H1 (cell line): ENCODE results near the gene CWC27. TPM values are rescaled to one million over a fixed set of nuclear protein-coding genes. Genes with fewer than 3 reads are reported as not detected.

ENCODE experiments used
- CTCF ChIA-PET: fragments of 300-600 bp; sonication (Branson Sonifier 250); formaldehyde crosslinking; loops from one replicate; lab custom pipeline; 2021; ENCODE audit not compliant: partially characterized antibody; lab: Charles Lee
- POLR2A ChIA-PET: fragments of 300-600 bp; sonication (Branson Sonifier 250); formaldehyde crosslinking; loops from one replicate; lab custom pipeline; 2021; ENCODE audit warnings: inconsistent platforms; ENCODE audit not compliant: partially characterized antibody; lab: Charles Lee
- DNase-seq, 2 experiments: peaks; one replicate each; pipeline versions ENCODE4 v3.0.0 to v3.0.0-alpha.2; 2010 to 2022; ENCODE audit warnings: low spot score in 2 of 2, low read depth in 1 of 2, mixed read lengths in 1 of 2
- FAIRE-seq: peaks from 2 replicates; lab custom pipeline; 2011; peaks lifted over from hg19 to GRCh38; lab: Jason Lieb, UNC
- H2AFZ ChIP-seq: 2 replicates; pipeline ENCODE4 v1.8.1; 2012; ENCODE audit warnings: low read length, inconsistent platforms
- H2AK5ac ChIP-seq: 2 replicates; pipeline ENCODE4 v1.6.1; 2013; ENCODE audit warnings: low read depth, low read length
- H2BK120ac ChIP-seq: replicated peaks from 2 replicates; pipeline ENCODE3; 2013; ENCODE audit warnings: low read depth, low read length, inconsistent platforms
- H2BK12ac ChIP-seq: 2 replicates; pipeline ENCODE4 v1.6.1; 2013; ENCODE audit warnings: low read depth, low read length
- H2BK15ac ChIP-seq: 2 replicates; pipeline ENCODE4 v1.6.1; 2013; ENCODE audit warnings: low read length
- H2BK20ac ChIP-seq: 2 replicates; pipeline ENCODE4 v1.6.1; 2013; ENCODE audit warnings: low read length
- H2BK5ac ChIP-seq: 2 replicates; pipeline ENCODE4 v1.6.1; 2013; ENCODE audit warnings: low read depth, low read length
- H3K14ac ChIP-seq: 2 replicates; pipeline ENCODE4 v1.6.1; 2013; ENCODE audit warnings: inconsistent platforms; ENCODE audit not compliant: insufficient read length
- H3K18ac ChIP-seq: 2 replicates; pipeline ENCODE4 v1.6.1; 2013; ENCODE audit warnings: low read length; ENCODE audit errors: extremely low read depth
- H3K23ac ChIP-seq: 2 replicates; pipeline ENCODE4 v1.6.1; 2013; ENCODE audit warnings: inconsistent platforms; ENCODE audit not compliant: insufficient read length
- H3K23me2 ChIP-seq: 2 replicates; pipeline ENCODE4 v1.6.1; 2013; ENCODE audit warnings: low read depth, low read length
- H3K27ac ChIP-seq: 2 replicates; pipeline ENCODE4 v1.6.1; 2011; ENCODE audit warnings: low read depth, low read length, inconsistent platforms
- H3K27me3 ChIP-seq, 4 experiments: replicated peaks in 1 of 4; 1 replicate in 1 of 4; 2 replicates in 3 of 4; pipeline versions ENCODE4 v1.6.1 to v1.8.1; 2011 to 2013; ENCODE audit warnings: low read length in 3 of 4, mild to moderate bottlenecking in 3 of 4, inconsistent platforms in 2 of 4, mixed read lengths in 2 of 4, moderate library complexity in 1 of 4; ENCODE audit not compliant: control insufficient read depth in 3 of 4, insufficient read depth in 3 of 4; ENCODE audit errors: extremely low read depth in 1 of 4
- H3K36me3 ChIP-seq, 4 experiments: 2 replicates each; pipeline versions ENCODE4 v1.6.1 to v1.8.1; 2011 to 2013; ENCODE audit warnings: mild to moderate bottlenecking in 4 of 4, low read length in 3 of 4, moderate library complexity in 2 of 4, control low read depth in 1 of 4, inconsistent platforms in 1 of 4; ENCODE audit not compliant: insufficient read depth in 4 of 4, control insufficient read depth in 2 of 4
- H3K4ac ChIP-seq: replicated peaks from 2 replicates; pipeline ENCODE3; 2013; ENCODE audit warnings: low read length, low read depth, mixed read lengths, inconsistent platforms; ENCODE audit not compliant: insufficient read length
- H3K4me1 ChIP-seq, 4 experiments: replicated peaks in 1 of 4; 1 replicate in 1 of 4; 2 replicates in 3 of 4; pipeline versions ENCODE4 v1.6.1 to v1.8.1; 2011 to 2013; ENCODE audit warnings: low read length in 3 of 4, inconsistent platforms in 2 of 4, mixed read lengths in 1 of 4; ENCODE audit not compliant: insufficient read depth in 4 of 4, control insufficient read depth in 3 of 4
- H3K4me2 ChIP-seq, 2 experiments: 2 replicates each; pipeline versions ENCODE4 v1.6.1 to v1.8.1; 2011 to 2013; ENCODE audit warnings: low read depth in 2 of 2, low read length in 2 of 2, control low read depth in 1 of 2, inconsistent platforms in 1 of 2, mild to moderate bottlenecking in 1 of 2; ENCODE audit not compliant: insufficient read depth in 1 of 2
- H3K4me3 ChIP-seq, 4 experiments: fragments of 200-600, 300-600 bp in 1 of 4; sonication (generic), shearing (Covaris generic), sonication (Bioruptor Twin) in 1 of 4; 2 replicates each; pipeline versions ENCODE4 v1.5.1 to v1.8.1; 2011 to 2016; ENCODE audit warnings: low read length in 4 of 4, low read depth in 3 of 4, control low read depth in 2 of 4, inconsistent platforms in 2 of 4, mild to moderate bottlenecking in 2 of 4, mixed read lengths in 1 of 4, moderate library complexity in 1 of 4; ENCODE audit not compliant: insufficient read depth in 2 of 4; ENCODE audit errors: extremely low read depth in 1 of 4
- H3K56ac ChIP-seq: replicated peaks from 2 replicates; pipeline ENCODE3; 2013; ENCODE audit warnings: low read depth, mild to moderate bottlenecking, mixed read lengths, low read length, inconsistent platforms; ENCODE audit not compliant: insufficient read length
- H3K79me1 ChIP-seq: 2 replicates; pipeline ENCODE4 v1.6.1; 2013; ENCODE audit warnings: low read depth, low read length, control low read depth
- H3K79me2 ChIP-seq, 2 experiments: 2 replicates each; pipeline versions ENCODE4 v1.6.1 to v1.8.1; 2012 to 2013; ENCODE audit warnings: low read length in 2 of 2, mild to moderate bottlenecking in 2 of 2, inconsistent platforms in 1 of 2; ENCODE audit not compliant: insufficient read depth in 2 of 2, control insufficient read depth in 1 of 2
- H3K9ac ChIP-seq, 4 experiments: replicated peaks in 1 of 4; 1 replicate in 1 of 4; 2 replicates in 3 of 4; pipeline versions ENCODE4 v1.6.1 to v1.8.1; 2011 to 2013; ENCODE audit warnings: low read depth in 3 of 4, low read length in 3 of 4, control low read depth in 2 of 4, mild to moderate bottlenecking in 2 of 4, moderate library complexity in 2 of 4, inconsistent platforms in 1 of 4; ENCODE audit errors: extremely low read depth in 1 of 4
- H3K9me3 ChIP-seq, 2 experiments: 2 replicates each; pipeline versions ENCODE4 v1.6.1 to v1.8.1; 2012 to 2013; ENCODE audit warnings: mild to moderate bottlenecking in 2 of 2, moderate library complexity in 2 of 2, control low read depth in 1 of 2, inconsistent platforms in 1 of 2, low read depth in 1 of 2, low read length in 1 of 2, mixed read lengths in 1 of 2; ENCODE audit not compliant: insufficient read depth in 2 of 2
- H4K20me1 ChIP-seq, 2 experiments: replicated peaks in 1 of 2; 2 replicates each; pipeline versions ENCODE3 to v1.8.1; 2011 to 2013; ENCODE audit warnings: inconsistent platforms in 2 of 2, low read length in 2 of 2, mild to moderate bottlenecking in 1 of 2; ENCODE audit not compliant: insufficient read depth in 2 of 2, control insufficient read depth in 1 of 2
- H4K5ac ChIP-seq: 2 replicates; pipeline ENCODE4 v1.6.1; 2013; ENCODE audit warnings: low read length, low read depth, mixed read lengths, inconsistent platforms; ENCODE audit not compliant: insufficient read length
- H4K8ac ChIP-seq: 2 replicates; pipeline ENCODE4 v1.8.0; 2013; ENCODE audit warnings: mild to moderate bottlenecking, moderate library complexity, low read length, inconsistent platforms; ENCODE audit not compliant: insufficient read depth; ENCODE audit errors: extremely low read depth
- H4K91ac ChIP-seq: replicated peaks from 2 replicates; pipeline ENCODE3; 2013; ENCODE audit warnings: low read length, mixed read lengths, inconsistent platforms; ENCODE audit not compliant: insufficient read length
- CBX5 ChIP-seq: fragments of 300-800, 300-1000 bp; sonication (generic); IDR thresholded peaks from 2 replicates; pipeline ENCODE4 v1.7.1; 2016; ENCODE audit warnings: antibody characterized with exemption, low read length, low read depth
- EGR1 ChIP-seq: IDR thresholded peaks from 2 replicates; pipeline ENCODE4 v1.6.1; 2011; ENCODE audit warnings: low read depth, low read length, borderline replicate concordance
- EZH2 ChIP-seq: fragments of 200-600 bp; sonication (generic); IDR thresholded peaks from 2 replicates; pipeline ENCODE4 v1.7.1; 2012; ENCODE audit warnings: low read depth, mild to moderate bottlenecking, moderate library complexity, low read length, inconsistent platforms; ENCODE audit not compliant: severe bottlenecking
- MAFK ChIP-seq: IDR thresholded peaks from 2 replicates; pipeline ENCODE4 v1.6.1; 2012; ENCODE audit warnings: low read depth, mild to moderate bottlenecking, improper control_type of control experiment, low read length
- NRF1 ChIP-seq: IDR thresholded peaks from 2 replicates; pipeline ENCODE4 v1.6.1; 2011; ENCODE audit warnings: mild to moderate bottlenecking, low read depth, low read length, improper control_type of control experiment
- PHF8 ChIP-seq: fragments of 200-600 bp; sonication (generic); conservative IDR thresholded peaks from 2 replicates; pipeline ENCODE4 v1.7.1; 2012; ENCODE audit warnings: low read depth, mild to moderate bottlenecking, inconsistent platforms, low read length, moderate library complexity
- POLR2A ChIP-seq, 2 experiments: IDR thresholded peaks; 1 replicate in 1 of 2; 2 replicates in 1 of 2; pipeline ENCODE4 v1.6.1; 2011; ENCODE audit warnings: low read depth in 2 of 2, low read length in 2 of 2, mild to moderate bottlenecking in 2 of 2; ENCODE audit errors: control extremely low read depth in 1 of 2
- RBBP5 ChIP-seq: IDR thresholded peaks from 2 replicates; pipeline ENCODE4 v1.7.1; 2012; ENCODE audit warnings: low read depth, mild to moderate bottlenecking, inconsistent platforms, low read length, moderate library complexity, borderline replicate concordance
- RFX5 ChIP-seq: IDR thresholded peaks from 2 replicates; pipeline ENCODE4 v1.6.1; 2011; ENCODE audit warnings: low read depth, low read length, improper control_type of control experiment, borderline replicate concordance
- SRF ChIP-seq: IDR thresholded peaks from 2 replicates; pipeline ENCODE4 v1.6.1; 2011; ENCODE audit warnings: mild to moderate bottlenecking, low read depth, low read length, moderate library complexity
- TAF7 ChIP-seq: optimal IDR thresholded peaks from 2 replicates; pipeline ENCODE3; 2011; ENCODE audit warnings: low read depth, mild to moderate bottlenecking, inconsistent platforms, low read length, moderate library complexity, borderline replicate concordance
- WGBS, 2 experiments: shearing (Covaris generic) in 1 of 2; methylation state at CpG; one replicate each; pipeline versions ENCODE4 v1.1.6 to v1.1.7; 2013 to 2015; ENCODE audit warnings: low lambda C conversion rate in 2 of 2, mixed read lengths in 2 of 2, inconsistent platforms in 1 of 2, low coverage in 1 of 2, missing lambda C conversion rate in 1 of 2; ENCODE audit not compliant: insufficient replicate concordance in 2 of 2, insufficient coverage in 1 of 2, insufficient read length in 1 of 2; ENCODE audit errors: extremely low coverage in 1 of 2, missing lambda C conversion rate in 1 of 2; 5-methylcytosine and 5-hydroxymethylcytosine counted together
- polyA plus RNA-seq, 7 experiments: library from polyadenylated mRNA; depleted of rRNA in 3 of 7; stranded (reverse) in 5 of 7; unstranded in 2 of 7; fragments of >200 nt in 5 of 7; fragments of 200-250 nt in 2 of 7; gene quantifications; 1 replicate in 5 of 7; 2 replicates in 1 of 7; 4 replicates in 1 of 7; pipeline versions ENCODE4 v1.2.1 to v1.2.3, GENCODE V29; 2011 to 2013; ENCODE audit warnings: missing spikeins in 2 of 7, mixed read lengths in 2 of 7
- total RNA-seq: library from RNA; stranded (reverse); fragmentation: NEBNext Ultra II Directional; extraction: Animal tissue kit (Norgen Biotek cat#: 25700); gene quantifications from 2 replicates; pipeline ENCODE4 v1.2.1, GENCODE V29; 2021
- TF ChIP-seq, protein P1 (sequence below): IDR thresholded peaks from 2 replicates; pipeline ENCODE4 v1.6.1; 2012; ENCODE audit warnings: inconsistent platforms
- TF ChIP-seq, protein P2 (sequence below): IDR thresholded peaks from 2 replicates; pipeline ENCODE4 v1.6.1; 2011; ENCODE audit warnings: low read depth, mild to moderate bottlenecking, low read length; ENCODE audit not compliant: insufficient read depth

The CWC27 gene
- total and polyA plus RNA-seq, 2 of the 8 experiments (the other 6 are each of a cell fraction or from before 2014, with no cell fraction given): 24.9 to 43.4 TPM

DNA sequence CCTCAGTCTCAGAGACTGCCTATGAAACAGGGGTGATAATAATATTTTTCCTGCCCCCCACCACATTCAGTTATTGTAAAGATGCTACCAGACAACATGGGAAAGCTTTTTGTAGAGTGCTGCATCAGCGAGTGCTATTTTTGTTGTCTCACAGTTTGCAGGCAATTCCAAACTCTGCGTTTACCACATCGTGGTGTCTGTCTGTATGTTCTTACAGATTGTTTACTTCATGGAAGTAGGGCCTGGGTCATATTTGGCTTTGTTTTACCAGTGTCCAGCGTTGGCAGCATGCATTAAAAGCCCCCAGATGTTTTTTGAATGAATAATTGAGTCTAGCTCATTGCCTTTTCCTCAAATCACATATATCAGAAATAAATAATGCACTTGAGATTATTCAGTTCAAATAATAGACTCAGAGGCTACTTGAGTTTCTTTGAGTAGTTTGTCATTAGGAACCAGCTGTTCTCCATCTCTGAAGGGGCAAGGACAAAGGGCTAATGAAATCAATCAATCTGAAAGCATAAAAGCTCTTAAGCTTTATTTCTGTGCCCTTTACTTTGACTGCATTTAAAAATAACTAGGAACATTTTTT is 243.7 kb downstream of the CWC27 start:
- Histone ChIP-seq H3K23me2 (no peaks in the 10 kb centered on the region), H3K56ac (no peak overlapping the region), H3K79me2 (no peaks in the 10 kb centered on the region), H3K23ac (no peak overlapping the region), H3K27ac (no peak overlapping the region), H3K27me3 (no peaks in the 10 kb centered on the region), H3K9me3 (no peaks in the 10 kb centered on the region), H3K18ac (no peak overlapping the region), H4K5ac (no peak overlapping the region), H2BK20ac (no peak overlapping the region), H3K14ac (no peak overlapping the region), H2BK12ac (no peak overlapping the region), H2BK15ac (no peak overlapping the region), H4K8ac (no peak overlapping the region), H3K4me3 (no peak overlapping the region), H2BK120ac (no peak overlapping the region), H2AFZ (no peak overlapping the region), H3K79me1 (no peaks in the 10 kb centered on the region), H4K91ac (no peak overlapping the region), H2AK5ac (no peak overlapping the region), H3K9ac (no peak overlapping the region), H4K20me1 (no peaks in the 10 kb centered on the region), H3K4me2 (no peak overlapping the region), H3K4me1 (no peaks in the 10 kb centered on the region), H2BK5ac (no peak overlapping the region), H3K36me3 (no peaks in the 10 kb centered on the region), H3K4ac (no peak overlapping the region)
- ChIA-PET CTCF (interaction anchor here (1.3 to 1.6 kb wide), 3 partner anchors 17 to 199 kb away, joined by 3 to 4 read pairs (median 3); no protein-coding TSS in a partner anchor), POLR2A (no interaction called here)
- WGBS, 2 experiments: 77% methylated on average over 4 of the region's 4 CpGs; no CpG with 5 or more reads in 1 of the 2 experiments
- no peak for FAIRE-seq
- DNase-seq: no peak
- TF ChIP-seq RBBP5 (no peak), SRF (no peak), NRF1 (no peak), MAFK (no peak), EGR1 (no peak), PHF8 (no peak), EZH2 (no peak), POLR2A (IDR thresholded peaks at IDR 0.05; ENCODE audit: control extremely low read depth in 1 of 2, low read depth in 2 of 2, low read length in 2 of 2) (no peak), TAF7 (no peak), CBX5 (no peak), RFX5 (no peak)
- TF ChIP-seq, protein P1, sequence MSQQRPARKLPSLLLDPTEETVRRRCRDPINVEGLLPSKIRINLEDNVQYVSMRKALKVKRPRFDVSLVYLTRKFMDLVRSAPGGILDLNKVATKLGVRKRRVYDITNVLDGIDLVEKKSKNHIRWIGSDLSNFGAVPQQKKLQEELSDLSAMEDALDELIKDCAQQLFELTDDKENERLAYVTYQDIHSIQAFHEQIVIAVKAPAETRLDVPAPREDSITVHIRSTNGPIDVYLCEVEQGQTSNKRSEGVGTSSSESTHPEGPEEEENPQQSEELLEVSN: no peak
- TF ChIP-seq, protein P2, sequence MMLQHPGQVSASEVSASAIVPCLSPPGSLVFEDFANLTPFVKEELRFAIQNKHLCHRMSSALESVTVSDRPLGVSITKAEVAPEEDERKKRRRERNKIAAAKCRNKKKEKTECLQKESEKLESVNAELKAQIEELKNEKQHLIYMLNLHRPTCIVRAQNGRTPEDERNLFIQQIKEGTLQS: no peak
